ENCODE data around the gene GIN1.
"Not testable (repeated sequence)": the region's sequence is repeated elsewhere in the genome, so short reads cannot be mapped to it uniquely, and the experiment has no call there.

The GIN1 gene

DNA sequence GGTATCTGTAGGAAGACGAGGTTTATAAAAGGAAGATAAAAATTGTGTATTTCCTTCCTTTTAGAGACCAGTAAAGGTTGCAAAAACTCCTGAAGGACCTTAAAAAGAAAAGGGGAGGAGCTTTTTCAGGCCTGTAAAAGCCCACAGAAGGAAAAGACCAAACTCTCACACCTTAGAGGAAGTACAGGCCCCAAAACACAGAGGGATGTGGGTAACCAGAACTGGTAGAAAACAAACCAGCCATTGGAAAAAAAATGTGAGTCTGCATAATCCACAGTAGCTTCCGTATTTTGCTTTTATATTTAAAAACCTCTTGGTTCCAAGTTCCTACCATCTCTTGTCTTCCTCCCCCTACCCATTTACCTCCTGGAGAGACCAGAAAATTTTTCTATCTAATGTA is 8.5 kb downstream of the GIN1 start:
- no peak for DNase-seq (ENCODE audit: extremely low read depth in 1 of 2, low read depth in 1 of 2)

DNA sequence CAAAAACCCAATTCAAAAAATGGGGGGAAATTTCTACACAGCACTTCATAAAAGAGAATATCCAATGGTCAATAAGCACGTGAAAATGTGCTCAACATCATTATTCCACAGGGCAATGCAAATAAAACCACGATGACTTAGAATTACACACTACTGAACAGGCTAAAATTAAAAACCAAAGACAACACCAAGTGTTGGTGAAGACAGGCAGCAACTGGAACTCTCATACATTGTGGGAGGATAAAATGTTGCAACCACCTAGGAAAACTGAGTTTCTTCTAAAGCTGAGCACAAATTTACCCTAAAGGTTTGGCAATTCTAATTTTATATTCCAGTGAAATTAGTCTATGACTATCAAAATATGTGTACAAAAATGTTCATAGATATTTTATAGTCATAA is 9.5 kb downstream of the GIN1 start:
- no peak for DNase-seq (ENCODE audit: extremely low read depth in 1 of 2, low read depth in 1 of 2)

DNA sequence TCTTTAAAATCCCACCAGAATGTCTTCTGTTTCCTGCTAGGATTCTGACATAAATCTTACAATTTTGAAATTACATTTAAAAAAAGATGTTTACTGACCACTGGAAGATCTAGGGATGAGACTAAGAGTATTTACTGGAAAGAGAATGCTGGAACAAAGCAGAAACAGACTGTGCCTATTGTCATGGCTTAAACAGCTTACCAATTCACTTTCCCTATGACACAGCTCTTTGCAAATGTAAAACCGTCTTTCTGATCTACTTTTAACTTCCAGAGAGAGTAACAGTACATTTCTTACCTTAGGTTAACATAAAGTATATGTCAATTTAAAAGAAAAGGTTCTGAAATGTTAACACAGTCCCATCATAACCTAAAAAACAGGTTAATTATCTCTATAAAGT is 10.7 kb downstream of the GIN1 start:
- no peak for DNase-seq (ENCODE audit: extremely low read depth in 1 of 2, low read depth in 1 of 2)

DNA sequence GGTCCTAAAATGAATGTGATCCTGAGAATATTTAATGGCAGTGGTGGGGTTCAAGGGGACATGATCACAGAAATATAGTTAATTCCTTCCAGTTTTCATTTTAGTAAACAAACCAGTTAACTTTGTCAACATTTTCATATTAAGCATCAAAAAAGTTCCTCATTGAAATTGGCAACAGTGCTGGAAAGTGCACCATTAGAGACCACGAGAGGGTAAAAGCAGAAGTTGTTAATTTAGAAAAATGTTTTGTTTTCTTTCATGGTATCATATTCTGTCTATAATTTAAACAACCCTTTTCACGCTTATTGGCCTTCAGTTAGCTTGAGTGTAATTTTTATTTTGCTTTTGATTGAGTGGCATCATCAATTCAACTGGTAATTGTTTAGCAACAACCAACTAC is 11.9 kb downstream of the GIN1 start:
- DNase-seq (ENCODE audit: extremely low read depth in 1 of 2, low read depth in 1 of 2) = no peak

DNA sequence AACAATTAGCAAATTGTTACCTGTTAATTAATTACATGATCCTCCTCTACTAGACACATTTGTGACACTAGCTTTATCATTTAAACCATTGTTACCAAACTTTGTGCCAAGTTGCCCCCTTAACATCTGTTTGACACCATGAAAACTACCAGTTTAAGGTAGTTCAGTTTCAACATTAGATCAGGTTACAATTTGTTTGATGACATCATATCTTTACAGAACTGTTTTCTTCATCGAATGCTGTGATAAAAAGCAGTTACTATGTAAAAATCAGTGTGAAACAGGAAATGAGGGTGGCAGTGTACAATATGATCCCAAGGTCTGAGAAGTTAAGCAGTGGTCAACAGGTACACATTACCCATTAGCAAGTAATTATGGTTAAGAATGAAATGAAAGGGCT is 17.7 kb downstream of the GIN1 start:
- no peak for DNase-seq (ENCODE audit: extremely low read depth in 1 of 2, low read depth in 1 of 2)

DNA sequence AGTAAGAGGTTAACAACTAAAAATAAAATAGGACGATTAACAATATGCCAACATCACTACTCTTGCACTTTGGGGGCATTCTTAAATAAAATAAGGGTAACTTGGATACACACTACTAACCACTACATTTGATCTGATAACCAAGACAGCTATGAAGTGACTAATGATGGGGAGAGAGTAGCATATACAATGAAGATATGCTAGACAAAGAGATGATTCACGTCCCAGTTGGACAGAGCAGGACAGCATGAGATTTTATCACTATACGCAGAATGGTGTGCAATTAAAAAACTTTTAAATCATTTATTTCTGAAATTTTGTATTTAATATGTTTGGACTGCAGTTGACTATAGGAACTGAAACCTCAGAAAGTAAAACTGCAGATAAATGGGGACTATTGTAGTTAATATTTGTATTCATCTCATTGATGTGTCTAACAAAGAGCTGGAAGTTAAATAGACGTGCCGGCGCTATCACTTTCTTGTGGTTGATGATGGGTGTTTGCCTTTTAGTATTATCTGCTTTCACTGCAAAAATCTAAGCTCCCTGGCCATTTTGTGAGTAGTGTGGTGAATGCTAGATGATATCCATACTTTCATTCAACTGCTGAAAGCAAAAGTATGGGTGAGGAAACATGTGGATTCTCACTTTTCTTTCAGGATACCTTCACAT is 18.7 kb downstream of the GIN1 start:
- DNase-seq (ENCODE audit: extremely low read depth in 1 of 2, low read depth in 1 of 2) = no peak

DNA sequence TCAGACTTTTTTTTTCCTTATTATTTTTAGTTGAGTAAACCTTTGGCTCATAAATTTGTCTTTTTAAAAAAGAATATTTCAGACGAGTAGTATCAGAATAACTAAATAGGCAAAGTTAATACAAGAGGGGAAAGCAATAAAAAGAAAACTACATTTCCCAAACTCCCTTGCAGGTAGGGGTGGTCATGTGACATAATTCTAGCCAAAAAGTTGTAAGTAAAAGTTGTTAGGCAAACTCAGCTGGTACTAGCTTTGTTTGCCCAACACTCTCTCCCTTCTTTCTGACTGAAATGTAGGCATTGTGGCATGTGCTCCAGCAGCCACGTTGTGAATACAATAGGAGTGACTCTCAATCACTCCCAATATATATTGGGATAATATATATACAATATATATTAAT is 20.9 kb downstream of the GIN1 start:
- no peak for DNase-seq (ENCODE audit: extremely low read depth in 1 of 2, low read depth in 1 of 2)

DNA sequence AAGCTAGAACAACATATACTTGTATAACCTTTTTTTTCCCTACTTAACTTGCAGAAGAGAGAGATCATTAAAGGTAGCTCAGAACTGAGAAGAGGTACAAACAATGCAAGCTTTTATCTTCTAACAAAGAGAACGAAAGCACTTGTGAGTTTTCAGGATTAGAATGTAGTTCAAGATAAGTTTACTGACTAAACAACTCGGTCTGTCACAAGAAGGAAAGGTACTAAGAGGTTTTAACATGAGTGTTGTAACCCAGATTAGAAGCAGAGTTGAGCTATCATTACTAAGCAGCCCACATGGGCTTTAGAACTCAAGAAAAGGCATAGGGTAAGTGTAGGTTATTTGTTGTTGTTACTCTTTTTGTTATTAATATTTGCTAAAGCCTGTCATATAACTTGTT is 25.2 kb downstream of the GIN1 start:
- no peak for DNase-seq (ENCODE audit: extremely low read depth in 1 of 2, low read depth in 1 of 2)

DNA sequence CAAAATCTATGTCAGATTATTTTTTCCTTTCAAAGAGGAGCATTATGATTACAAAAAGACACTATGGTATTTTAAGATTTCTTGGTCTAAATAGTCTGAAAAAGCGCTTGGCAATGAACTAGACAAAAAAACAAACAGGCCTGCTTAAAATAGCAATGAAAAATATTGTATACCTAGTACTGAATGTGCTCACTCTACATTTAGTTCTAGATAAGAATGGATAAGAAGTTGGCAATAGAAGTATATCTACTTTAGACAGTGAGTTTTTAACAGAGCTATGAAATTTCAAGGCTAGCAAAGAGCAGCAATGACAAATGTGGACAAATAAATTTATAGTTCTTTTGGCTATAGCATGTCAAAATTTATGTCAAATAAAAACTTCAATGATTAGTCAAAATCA is 26.2 kb downstream of the GIN1 start:
- DNase-seq (ENCODE audit: extremely low read depth in 1 of 2, low read depth in 1 of 2) = no peak

DNA sequence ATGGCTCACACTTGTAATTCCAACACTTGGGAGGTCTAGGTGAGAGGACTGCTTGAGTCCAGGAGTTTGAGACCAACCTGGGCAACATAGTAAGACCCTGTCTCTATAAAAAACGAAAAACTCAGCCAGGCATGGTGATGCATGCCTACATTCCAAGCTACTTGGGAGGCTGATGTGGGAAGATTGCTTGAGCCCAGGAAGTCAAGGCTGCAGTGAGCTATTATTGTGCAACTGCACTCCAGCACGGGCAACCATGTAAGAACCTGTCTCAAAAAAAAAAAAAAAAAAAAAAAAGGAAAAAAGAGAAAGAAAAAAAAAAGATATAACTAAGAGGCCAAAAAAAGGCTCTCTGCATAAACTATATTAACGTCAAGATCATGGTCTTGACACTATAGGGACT is 27.3 kb downstream of the GIN1 start:
- DNase-seq (ENCODE audit: extremely low read depth in 1 of 2, low read depth in 1 of 2) = no peak

DNA sequence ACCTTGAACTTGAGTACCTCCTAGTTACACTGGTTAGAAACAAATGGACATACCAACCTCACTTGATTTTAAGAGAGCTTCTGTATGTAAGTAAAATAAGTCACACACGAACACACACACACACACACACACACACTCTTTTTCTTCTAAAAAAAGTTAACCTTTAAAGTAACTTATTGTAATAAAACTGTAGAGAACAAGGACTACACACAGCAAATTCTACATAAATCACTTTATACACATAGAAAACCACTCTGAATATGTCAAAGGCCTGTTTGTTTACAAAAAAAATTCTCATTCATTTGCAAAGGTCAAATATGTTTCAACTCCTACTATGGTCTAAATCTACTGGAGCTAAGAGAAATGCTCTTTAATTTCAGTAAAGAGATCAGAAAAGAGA is 29.1 kb downstream of the GIN1 start:
- DNase-seq (ENCODE audit: extremely low read depth in 1 of 2, low read depth in 1 of 2) = no peak

DNA sequence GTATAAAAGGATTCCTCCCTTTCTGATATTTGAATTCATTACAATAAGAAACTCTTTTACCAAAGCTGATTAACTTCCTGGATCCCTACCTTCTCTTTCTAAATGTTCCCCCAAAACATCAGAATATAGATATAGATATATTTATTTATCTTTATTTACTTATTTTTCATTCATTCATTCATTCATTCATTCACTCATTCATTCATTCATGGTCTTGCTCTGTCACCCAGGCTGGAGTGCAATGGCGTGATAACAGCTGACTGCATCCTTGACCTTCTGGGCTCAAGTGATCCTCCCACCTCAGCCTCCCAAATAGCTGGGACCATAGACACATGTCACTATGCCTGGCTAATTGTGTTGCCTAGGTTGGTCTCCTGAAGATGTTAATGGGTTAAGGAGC is 30.7 kb downstream of the GIN1 start:
- DNase-seq (ENCODE audit: extremely low read depth in 1 of 2, low read depth in 1 of 2) = no peak

DNA sequence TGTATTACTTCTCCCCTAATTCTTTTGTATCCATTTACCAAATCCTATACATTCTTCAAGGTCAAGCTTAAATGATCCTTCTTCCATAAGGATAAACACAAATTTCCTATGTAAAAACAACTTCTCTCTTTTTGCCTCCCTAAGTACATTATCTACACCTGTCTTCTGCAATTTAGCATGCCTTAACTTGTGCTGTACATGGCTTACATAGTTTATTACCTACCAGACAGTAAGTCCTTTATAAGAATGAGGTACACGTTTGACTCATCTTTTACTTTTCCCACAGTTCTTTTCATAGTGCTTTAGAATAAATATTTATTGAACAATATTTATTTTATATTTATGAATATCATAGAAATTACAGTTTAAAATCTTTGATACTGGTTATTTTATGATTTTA is 33.4 kb downstream of the GIN1 start:
- DNase-seq (ENCODE audit: extremely low read depth in 1 of 2, low read depth in 1 of 2) = no peak

DNA sequence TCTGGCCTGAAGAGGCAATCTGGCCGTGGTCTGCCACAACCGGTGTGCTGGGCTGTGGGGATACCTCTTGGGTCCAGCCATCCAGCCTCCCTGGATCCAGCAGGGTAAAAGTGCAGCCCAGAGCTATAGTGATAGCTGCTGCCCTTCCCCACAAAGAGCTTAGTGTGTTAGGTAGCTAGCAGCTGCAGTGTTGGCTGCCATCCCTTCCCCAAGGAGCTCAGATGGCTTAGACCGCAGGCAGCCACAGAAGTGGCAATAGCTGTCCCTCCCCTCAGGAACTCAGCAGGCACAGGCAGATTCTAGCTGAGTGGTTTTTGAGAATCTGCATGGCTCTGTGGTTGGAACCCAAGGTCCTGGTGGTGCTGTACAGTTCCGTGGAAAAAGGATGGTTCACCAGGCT is 40.1 kb downstream of the GIN1 start:
- no peak for DNase-seq (ENCODE audit: extremely low read depth in 1 of 2, low read depth in 1 of 2)

DNA sequence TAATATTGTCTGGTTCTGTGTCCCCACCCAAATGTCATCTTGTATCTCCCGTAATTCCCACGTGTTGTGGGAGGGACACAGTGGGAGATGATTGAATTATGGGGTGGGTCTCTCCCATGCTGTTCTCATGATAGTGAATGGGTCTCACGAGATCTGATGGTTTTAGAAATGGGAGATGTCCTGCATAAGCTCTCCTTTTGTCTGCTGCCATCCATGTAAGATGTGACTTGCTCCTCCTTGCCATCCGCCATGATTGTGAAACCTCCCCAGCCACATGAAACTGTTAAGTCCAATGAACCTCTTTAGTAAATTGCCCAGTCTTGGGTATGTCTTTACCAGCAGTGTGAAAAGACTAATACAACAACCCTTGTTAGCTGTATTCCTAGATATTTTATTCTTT is 44.5 kb downstream of the GIN1 start:
- no peak for DNase-seq (ENCODE audit: extremely low read depth in 1 of 2, low read depth in 1 of 2)

DNA sequence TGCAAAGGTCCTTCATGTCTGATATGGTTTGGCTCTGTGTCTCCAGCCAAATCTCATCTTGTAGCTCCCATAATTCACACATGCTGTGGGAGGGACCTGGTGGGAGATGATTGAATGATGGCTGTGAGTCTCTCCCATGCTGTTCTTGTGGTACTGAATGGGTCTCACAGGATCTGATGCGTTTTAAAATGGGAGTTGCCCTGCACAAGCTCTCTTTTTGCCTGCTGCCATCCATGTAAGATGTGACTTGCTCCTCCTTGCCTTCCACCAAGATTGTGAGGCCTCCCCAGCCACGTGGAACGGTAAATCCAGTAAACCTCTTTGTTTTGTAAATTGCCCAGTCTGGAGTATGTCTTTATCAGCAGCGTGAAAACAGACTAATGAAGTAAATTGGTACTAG is 46.4 kb downstream of the GIN1 start:
- not testable (repeated sequence) for DNase-seq (ENCODE audit: extremely low read depth in 1 of 2, low read depth in 1 of 2)

DNA sequence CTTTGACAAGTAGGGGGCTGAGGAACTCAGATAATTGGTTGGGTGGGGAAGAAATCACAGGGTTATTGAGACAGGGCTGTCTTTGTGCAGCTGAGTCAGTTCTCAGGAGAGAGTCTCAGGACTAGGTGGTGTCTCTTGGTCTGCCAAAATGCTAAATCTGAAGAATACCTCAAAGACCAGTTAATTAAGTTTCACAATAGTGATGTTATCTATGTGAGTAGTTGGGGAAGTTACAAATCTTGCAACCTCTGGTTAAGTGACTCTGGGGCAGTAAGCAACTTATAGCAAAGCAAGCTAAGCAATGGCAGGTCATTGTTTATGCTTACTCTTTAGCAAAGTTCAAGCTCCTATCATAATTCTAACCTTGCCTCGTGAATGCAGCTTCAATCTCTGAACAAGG is 53.6 kb downstream of the GIN1 start:
- no peak for DNase-seq (ENCODE audit: extremely low read depth in 1 of 2, low read depth in 1 of 2)

DNA sequence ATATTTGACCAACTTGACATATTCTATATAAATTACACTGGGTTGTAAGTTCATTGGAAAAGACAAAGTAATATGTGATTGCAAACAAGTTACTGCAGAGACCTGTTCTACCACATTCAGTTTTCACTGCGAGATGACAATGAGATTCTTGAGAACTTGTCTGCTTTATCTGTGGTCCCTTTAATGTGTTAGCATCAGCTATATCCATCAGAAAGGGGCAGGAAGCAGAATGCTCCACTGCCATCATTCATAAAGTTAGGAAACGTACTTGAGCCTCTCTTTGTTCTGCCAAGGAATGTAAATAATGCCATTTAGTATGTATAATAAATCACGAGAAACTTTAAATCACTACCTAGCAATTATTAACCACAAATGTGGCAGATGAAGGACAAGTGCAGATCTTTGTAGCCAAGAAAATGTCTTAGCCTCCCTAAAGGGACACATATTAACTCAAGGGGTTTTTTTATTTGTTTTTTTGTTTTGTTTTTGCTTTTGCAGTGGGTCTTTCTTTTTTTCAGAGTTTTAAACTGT is 59.4 kb downstream of the GIN1 start:
- no peak for DNase-seq (ENCODE audit: extremely low read depth in 1 of 2, low read depth in 1 of 2)

DNA sequence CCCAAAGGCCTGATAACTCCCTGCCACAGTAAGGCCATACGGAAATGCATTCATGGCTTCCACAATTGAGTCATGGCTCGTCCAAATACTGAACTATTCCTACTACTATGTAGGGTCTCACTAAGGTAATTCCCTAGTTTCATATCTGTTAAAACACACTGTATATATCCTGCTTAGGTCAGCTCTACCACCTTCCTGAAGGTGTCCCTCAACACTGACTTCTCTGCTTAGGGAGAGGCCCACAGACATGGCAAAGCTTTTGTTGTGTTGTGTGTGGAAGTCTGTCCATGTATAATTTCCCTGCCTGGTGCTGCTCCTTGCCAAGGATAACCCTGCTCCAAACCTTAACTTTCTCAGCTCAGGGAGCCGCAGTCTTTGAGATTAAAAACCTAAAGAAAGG is 60.4 kb downstream of the GIN1 start:
- no peak for DNase-seq (ENCODE audit: extremely low read depth in 1 of 2, low read depth in 1 of 2)

DNA sequence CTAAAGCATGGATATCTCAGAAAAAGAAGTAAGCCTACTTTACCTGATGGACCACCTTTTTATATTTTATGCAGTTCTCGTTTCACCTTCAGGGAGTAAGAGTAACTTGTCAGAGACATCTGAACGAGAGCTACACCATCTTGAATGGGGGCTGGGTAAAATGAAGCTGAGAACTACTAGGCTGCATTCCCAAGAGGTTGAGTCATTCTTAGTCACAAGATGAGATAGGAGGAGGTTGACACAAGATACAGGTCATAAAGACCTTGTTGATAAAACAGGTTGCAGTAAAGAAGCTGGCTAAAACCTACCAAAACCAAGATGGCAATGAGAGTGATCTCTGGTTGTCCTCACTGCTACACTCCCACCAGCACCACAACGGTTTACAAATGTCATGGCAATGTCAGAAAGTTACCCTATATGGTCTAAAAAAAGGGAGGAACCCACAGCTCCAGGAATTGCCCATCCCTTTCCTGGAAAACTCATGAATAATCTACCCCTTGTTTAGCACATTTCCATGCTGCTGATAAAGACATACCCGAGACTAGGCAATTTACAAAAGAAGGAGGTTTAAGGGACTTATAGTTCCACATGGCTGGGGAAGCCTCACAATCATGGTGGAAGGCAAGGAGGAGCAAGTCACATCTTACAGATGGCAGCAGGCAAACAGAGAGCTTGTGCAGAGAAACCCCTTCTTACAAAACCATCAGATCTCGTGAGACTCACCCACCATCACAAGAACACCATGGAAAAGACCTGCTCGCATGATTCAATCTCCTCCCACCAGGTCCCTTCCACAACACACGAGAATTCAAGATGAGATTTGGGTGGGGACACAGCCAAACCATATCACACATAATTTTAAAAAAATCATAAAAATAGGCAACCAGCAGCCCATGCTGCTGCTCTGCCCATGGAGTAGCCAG is 62.5 kb downstream of the GIN1 start:
- DNase-seq (ENCODE audit: extremely low read depth in 1 of 2, low read depth in 1 of 2) = no peak

DNA sequence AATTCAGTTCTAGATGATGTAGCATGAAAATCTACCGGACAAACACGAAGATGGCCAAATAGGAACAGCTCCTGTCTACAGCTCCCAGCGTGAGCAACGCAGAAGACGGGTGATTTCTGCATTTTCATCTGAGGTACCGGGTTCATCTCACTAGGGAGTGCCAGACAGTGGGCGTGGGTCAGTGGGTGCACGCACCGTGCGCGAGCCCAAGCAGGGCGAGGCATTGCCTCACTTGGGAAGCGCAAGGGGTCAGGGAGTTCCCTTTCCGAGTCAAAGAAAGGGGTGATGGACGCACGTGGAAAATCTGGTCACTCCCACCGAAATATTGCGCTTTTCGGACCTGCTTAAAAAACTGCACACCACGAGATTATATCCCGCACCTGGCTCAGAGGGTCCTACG is 73.2 kb downstream of the GIN1 start:
- DNase-seq (ENCODE audit: extremely low read depth in 1 of 2, low read depth in 1 of 2) = not testable (repeated sequence)

DNA sequence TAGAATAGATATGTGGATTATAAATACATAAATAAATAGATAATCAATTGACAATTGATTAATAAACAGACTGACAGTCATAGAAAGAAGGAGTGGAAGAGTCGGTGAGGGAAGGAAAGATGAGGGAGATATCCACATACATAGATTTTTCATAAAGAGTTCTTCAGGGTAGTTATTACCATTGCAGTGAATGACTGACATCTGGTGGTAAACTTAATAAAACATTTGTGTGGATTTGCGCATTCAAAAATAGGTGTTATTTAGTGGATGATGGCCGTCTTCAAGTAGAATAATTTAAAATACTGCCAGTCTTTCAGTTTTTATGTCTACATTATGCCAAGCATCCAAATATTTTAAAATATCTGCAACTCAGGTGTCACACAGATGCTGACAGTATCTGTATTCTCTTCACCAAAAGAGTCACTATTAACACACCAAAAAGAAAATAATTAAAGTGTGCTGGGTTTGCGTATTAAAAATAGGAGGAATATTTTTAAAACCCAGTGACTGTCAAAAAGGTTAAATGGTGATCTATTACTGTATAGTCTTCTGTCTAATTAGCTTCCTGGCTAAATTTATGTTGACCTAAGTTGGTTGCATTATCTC is 78.8 kb downstream of the GIN1 start:
- no peak for DNase-seq (ENCODE audit: extremely low read depth in 1 of 2, low read depth in 1 of 2)

Data from stimulated activated CD8-positive, alpha-beta memory T cell treated with anti-CD3 and anti-CD28 coated beads, Interleukin-7, amount 100 ng/mL, for 48 hours (primary cell).